GM19035 (cell line): ENCODE results near the gene OXSR1.
"Not testable (repeated sequence)": the region's sequence is repeated elsewhere in the genome, so short reads cannot be mapped to it uniquely, and the experiment has no call there.

Source experiments
- ATAC-seq: cut with Tn5 transposase; IDR thresholded peaks from one replicate; pipeline ENCODE4 v1.9.1; 2021; ENCODE audit not compliant: unreplicated experiment

Gene OXSR1

DNA sequence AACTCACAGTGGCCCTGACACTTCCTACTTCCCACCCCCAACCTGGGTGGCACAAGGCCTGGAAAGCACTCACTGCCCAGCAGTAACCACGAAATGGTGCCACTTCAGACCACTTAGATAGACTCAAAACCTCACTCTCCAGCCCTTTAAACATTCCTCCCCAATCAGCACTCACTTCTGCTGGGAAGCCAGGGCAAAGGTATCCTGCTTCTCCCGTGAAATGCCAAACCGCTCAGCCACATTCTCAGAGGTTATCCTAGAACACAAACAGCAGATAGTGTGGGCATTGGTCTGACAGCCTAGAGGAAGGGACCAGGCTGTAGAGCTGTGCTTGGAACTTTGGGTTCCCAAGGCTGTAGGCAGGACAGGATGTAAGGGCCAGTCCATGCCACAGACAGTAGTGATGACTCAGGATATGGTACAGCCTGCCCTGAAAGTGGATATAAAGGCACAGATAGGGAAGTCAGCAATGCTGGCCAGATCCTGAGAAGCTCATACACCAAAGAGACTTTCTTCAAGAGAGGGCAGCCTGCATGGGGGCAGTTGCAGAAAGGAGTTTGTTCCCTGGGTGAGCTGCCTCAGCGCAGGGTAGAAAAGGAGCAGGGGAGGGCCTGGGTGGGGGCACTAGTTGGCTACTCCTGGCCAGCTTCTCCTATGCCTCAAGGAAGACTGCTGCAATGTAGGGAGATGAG lies 37.6 kb upstream of the OXSR1 start:
- no peak for ATAC-seq

GRCh38 chr3:38128303-38128655 lies 37.1 kb upstream of the OXSR1 start:
- no peak for ATAC-seq

DNA sequence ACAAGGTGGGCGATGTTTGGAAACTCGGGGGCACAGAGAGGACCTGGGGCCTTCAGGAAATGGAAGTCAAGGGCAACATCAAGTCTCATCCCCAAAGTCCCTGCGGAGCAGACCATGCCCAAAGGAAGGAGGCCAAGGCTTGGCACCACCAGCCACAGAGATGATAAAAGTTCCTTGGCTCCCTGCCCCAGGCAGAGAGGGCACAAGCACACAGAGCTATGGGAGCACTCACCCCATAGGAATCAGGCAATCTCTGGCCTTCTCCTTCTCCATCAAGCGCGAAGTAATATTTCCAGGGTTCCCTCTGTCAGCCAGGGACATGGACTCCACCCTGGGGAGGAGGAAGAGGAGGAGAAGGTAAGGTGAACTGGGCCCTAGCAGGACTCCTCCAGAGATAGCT lies 36.3 kb upstream of the OXSR1 start:
- no peak for ATAC-seq

- no peak for ATAC-seq
Measured at GRCh38 chr3:38130631-38131065, 34.7 kb upstream of the OXSR1 start.

- no peak for ATAC-seq
Measured at GRCh38 chr3:38131621-38132369, 33.5 kb upstream of the OXSR1 start.

DNA sequence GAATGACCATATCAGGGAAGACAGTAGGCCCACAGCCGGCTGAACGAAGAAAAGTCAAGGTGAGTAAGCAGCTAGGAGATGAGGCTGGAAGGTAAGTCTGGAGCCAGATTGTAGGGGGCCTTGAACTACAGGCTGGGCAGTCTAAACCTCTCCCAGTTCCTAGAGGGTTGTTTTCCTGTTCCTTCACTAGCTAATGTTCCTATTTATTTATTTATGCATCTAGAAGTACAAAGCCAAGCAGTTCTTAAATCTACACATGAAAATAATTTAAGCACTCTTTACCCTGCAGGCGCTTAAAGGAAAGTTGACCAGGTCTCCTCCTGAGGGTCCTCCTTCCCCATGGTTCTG lies 32.2 kb upstream of the OXSR1 start:
- ATAC-seq: no peak

DNA sequence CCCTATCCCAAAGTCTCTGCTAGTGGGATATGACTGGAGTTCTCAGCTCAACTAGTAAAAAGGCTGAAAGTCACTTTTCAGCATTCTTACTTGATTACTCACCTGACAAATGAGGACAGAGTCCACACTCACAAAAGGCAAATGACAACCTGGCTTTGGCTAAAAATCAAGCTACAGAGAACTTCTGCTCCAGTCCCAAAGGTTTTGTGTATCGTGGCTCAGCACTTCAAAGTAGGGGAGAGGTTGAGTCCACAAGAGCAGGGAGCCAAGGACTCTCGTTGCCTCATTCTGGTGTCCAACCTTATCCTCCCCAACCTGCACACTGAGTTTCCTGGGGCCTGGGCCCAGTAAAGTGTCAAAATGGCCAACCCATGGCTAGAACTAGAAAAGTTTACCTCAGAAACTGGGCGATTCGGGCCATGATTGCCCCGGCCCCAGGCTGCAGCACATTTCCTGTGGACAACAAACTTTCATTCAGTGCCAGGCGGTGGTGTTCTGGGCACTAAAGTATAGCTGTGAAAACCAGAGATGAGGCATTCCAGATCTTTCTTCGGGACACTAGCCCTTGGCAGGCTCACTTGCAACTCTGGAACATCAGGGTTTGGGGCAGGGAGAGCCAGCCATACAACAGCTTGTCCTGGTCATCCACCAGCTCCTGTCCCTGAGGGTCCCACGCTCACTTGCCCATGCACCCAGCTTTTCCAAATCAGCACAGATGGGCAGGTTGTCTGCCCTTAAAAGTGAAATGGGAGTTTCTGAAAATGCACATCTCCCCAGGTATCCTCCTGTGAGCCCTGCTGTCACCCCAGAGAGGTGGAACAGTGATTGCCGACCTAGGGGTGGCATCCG lies 31.6 kb upstream of the OXSR1 start:
- ATAC-seq: no peak

DNA sequence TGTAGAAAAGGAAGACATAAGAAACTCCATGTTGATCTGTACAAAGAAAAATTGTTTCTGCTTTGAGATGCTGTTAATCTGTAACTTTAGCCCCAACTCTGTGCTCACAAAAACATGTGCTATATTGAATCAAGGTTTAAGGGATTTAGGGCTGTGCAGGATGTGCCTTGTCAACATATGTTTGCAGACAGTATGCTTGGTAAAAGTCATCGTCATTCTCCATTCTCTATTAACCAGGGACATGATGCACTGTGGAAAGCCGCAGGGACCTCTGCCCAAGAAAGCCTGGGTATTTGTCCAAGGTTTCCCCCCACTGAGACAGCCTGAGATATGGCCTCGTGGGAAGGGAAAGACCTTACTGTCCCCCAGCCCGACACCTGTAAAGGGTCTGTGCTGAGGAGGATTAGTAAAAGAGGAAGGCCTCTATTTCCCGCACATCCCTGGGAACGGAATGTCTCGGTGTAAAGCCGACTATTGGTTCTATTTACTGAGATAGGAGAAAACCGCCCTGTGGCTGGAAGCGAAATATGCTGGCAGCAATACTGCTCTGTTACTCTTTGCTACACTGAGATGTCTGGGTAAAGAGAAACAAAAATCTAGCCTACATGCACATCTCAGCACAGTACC lies 30.7 kb upstream of the OXSR1 start:
- ATAC-seq: not testable (repeated sequence)

DNA sequence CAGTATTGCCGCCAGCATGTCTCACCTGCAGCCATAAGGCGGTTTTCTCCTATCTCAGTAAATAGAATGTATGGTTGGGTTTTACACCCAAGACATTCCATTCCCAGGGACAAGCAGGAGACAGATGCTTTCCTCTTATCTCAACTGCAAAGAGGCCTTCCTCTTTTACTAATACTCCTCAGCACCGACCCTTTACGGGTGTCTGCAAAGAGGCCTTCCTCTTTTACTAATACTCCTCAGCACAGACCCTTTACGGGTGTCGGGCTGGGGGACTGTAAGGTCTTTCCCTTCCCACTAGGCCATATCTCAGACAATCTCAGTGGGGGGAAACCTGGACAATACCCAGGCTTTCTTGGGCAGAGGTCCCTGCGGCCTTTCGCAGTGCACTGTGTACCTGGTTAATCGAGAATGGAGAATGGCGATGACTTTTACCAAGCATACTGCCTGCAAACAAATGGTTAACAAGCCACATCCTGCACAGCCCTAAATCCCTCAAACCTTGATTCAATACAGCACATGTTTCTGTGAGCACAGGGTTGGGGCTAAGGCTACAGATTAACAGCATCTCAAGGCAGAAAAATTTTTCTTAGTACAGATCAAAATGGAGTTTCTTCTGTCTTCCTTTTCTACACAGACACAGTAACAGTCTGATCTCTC lies 29.6 kb upstream of the OXSR1 start:
- ATAC-seq: not testable (repeated sequence)

DNA sequence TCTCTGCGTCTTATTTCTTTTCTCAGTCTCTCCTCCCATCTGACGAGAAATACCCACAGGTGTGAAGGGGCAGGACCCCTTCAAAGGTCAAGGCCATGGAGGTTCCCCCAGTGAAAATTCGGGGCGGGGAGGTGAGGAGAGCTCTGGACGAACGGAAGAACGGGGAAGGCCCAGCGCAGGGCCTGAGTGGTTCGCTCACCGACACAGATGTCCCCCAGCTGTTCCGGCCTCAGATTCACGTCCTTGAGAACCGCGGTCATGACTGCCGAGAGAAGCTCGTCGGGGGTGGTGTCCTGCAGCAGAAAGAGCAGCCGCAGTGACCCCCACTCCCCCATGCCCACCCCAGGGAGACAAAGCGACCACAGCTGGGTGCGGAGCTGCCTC lies 29.0 kb upstream of the OXSR1 start:
- peak; percentile 19 for ATAC-seq

DNA sequence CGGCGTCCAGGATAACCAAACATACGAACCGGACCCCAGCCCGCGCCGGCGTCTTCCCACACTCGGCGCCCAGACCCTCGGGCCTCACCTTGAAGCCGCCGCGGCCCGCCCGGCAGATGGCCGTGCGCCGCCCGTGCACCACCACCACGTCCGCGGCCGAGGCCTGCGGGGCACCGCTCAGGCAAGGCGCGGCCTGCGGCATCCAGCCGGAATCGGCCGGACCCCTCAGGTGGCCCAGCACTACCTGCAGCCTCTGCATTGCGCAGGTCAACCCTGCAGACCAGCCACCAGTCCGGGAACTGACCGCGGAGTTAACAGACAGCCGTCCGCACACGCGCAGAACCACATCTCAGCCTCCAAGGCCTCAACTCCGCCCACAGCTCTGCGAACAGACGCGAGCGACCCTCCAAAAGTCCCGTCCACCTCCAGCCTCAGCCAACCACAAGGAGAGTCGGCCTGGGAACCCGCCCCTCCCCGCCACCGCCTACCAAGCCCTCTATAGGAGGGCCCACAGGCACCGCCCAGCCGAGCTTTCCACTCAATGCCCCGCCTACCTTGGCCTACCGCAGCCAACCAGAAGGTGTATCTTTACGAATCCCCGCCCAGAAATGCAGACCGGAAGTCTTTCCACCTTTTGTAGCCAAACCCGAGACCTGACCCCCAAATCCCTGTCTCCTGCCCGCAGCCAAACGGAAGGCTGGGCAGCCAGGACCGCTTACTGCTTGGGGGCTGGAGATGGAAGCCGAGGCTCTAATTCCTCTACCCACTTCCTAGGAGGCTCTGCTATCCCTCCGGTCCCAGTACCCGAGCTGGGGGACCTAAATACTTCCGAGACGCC lies 28.3 kb upstream of the OXSR1 start, which contains the start of gene ACAA1:
Gene ACAA1 (minus strand): TSS at position 351 of the 838 bp plus-strand sequence. CDS start 92 bp downstream, at position 259.
- ATAC-seq: peak; percentile 86

DNA sequence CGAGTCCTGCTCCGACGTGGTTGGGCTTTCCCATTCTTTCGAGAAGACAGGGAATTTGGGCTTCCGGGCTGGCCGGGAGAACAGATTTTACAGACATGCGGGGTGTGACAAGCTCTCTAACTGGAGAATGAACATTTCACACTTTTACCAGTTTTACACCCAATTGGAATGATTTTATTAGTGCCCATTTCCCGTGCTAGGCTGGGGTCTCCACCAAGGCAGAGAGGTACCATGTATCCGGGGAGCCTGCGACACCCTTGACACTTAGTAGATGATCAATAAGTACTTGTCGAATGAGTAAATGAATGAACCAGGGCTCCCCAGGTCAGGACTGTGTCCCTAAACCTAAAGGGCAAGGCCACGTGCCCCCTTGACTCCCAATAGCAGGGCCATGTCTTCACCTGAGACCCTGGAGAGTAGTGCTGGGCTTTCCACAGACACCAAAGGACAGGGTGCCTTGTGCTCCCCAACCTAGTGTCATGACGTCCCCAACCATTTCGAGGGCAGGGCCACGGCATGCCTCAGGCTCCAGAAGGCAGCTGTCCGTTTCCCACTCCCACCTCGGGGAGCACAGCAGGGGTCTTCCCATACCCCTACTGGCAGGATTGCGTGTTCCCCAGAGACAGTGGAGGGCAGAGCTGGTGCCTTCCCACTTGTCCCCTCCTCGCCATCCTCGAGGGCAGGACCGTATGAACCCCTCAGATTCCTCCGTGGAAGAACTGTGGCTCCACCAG lies 27.6 kb upstream of the OXSR1 start:
- peak; percentile 0 for ATAC-seq

DNA sequence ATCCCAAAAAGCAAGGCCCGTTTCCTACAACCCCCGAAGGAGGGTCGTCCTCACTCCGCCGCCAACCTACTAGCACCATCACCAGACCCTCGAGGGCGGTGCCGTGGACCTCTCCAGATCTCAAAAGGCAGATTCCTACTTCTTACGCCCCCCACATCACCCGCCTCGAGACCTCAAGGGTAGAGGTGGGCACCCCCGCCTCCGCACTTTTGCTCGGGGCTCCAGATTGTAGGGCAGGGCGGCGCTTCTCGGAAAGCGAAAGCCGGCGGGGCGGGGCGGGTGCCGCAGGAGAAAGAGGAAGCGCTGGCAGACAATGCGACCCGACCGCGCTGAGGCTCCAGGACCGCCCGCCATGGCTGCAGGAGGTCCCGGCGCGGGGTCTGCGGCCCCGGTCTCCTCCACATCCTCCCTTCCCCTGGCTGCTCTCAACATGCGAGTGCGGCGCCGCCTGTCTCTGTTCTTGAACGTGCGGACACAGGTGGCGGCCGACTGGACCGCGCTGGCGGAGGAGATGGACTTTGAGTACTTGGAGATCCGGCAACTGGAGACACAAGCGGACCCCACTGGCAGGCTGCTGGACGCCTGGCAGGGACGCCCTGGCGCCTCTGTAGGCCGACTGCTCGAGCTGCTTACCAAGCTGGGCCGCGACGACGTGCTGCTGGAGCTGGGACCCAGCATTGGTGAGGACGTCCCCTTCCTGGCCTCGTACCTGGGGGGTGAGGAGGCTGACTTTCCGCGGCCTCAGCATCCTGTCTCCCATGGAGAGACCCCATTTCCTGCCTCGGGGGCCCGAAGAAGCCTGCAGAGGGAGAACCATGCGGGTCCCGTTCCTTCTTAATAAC lies 26.8 kb upstream of the OXSR1 start, which contains the start of gene MYD88:
Gene MYD88 (plus strand): TSS at position 313 of the 842 bp plus-strand sequence. CDS start 40 bp downstream, at position 353.
- peak; percentile 44 for ATAC-seq

DNA sequence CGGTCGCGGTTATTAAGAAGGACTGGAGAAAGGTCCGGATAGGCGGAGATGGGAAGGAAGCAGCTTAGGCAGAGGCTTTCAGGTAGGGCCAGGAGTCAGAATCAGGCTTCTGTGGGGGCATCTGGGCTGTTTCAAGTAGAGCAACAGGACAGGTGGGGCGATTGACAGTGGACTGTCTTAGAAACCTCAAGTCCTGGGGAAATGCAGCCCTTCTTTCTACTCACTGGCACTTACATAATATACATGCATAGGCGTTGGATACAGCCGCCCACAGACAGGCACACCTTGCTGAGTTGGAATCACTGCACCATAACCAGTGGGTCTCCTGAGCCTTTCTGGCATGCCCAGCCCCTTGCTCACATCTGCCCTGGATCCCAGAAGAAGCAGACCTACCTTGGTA lies 26.1 kb upstream of the OXSR1 start:
- no peak for ATAC-seq

GRCh38 chr3:38139652-38140051 lies 25.7 kb upstream of the OXSR1 start:
- ATAC-seq: no peak

DNA sequence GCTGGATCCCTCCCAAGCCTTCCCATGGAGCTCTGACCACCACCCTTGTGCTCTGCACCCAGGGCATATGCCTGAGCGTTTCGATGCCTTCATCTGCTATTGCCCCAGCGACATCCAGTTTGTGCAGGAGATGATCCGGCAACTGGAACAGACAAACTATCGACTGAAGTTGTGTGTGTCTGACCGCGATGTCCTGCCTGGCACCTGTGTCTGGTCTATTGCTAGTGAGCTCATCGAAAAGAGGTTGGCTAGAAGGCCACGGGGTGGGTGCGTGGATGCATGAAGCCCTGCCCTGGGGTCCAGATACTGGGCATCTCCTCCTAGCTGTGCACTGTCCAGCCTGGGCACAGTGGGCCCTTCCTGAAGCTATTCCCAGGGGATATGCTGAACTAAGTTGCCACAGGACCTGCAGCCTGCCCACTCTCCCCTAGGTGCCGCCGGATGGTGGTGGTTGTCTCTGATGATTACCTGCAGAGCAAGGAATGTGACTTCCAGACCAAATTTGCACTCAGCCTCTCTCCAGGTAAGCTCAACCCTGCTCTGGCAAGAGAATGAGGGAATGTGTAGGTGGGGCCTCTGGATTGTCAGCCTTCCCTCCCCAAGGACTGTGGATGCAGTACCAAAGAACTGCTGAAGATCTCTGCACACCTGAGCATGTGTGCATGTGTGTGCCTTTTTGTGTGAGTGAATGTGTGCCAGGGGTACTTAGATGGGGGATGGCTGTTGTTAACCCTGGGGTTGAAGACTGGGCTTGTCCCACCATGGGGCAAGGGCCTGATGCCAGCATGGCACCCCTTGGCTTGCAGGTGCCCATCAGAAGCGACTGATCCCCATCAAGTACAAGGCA lies 24.8 kb upstream of the OXSR1 start:
- no peak for ATAC-seq
